Suppressor macrophage (primary cell): Measurements from ENCODE around the gene CFAP77.

Source experiments
- DNase-seq, 4 experiments: peaks; one replicate each; pipeline ENCODE4 v3.0.0-alpha.2; 2020 to 2022

The CFAP77 gene

DNA sequence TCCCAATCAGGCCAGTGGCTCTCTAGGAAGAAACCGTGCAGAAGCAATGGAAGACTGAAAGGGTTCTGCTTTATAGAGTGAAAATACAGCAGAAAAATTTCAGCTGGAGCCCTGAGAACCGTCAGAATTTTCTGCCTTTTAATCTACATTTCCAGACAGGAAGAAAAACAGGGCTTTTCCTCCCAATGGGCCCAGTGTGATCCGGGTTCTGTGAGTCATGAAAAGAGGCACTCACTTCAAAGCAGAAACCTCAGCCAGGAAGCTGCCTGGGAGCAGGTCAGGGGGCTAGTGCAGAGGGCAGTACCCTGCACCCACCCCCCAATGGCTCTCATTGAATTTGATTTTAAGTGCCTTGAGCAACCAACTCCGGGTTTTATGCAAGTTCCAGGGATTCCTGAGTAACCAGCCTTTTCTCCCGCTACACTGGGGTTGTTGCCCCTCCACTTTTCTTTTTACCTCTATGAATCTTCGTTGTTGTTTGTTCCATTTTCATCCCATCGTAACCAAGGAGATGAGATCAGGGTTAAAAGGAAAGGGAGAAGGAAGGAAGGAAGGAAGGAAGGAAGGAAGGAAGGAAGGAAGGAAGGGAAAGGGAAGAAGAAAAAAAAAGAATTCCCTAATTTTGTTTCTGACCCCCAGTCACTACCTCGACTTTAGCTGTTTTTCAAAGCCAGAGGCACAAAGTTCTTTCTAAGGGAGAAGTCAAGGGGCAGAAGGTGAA lies 173.7 kb downstream of the CFAP77 start:
- DNase-seq, result no peak

DNA sequence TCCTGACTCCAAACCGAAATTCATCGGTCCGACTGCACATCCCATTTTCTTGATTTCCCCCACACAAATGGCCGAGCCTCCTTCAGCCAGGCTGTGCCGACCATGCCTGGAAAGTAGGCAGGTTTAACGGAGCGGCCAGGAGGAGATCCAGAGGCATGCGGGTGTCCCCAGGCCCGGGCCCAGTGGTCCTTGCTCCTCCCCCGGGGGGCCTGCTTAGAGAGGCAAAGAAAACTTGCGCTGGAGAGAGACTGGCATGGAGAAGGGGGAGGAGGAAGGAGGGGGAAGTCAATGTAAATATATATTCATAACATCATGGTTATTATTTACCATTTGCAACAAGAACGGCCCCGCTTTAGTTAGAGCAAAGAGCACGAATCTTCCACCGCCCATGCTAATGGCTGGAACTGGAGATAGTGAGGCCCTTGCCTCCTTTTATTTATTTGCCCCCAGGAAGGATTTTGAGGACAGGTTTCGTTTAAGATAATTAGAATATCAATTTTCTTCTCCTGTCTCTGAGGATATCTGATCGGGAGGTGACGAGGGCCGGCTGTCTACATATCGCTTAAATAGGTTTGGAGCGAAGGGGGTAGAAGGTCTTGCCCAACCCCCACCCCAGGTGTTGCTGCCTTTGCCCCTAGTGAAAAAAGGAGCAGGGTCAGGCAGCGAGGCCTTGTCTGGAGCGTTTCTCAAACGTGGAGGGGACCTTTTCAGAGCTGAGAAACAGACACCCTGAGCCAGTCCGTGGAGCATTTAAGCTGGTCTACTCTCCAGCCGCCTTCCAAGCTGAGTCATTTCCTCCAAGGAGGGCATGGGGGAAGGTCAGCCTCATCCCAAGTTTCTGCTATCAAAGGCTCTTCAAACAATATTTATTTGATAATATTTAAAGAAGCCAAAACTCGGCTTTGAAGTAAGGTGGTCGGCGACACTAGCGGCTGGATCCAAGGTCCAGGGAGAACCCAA lies 174.9 kb downstream of the CFAP77 start:
- no peak for DNase-seq

DNA sequence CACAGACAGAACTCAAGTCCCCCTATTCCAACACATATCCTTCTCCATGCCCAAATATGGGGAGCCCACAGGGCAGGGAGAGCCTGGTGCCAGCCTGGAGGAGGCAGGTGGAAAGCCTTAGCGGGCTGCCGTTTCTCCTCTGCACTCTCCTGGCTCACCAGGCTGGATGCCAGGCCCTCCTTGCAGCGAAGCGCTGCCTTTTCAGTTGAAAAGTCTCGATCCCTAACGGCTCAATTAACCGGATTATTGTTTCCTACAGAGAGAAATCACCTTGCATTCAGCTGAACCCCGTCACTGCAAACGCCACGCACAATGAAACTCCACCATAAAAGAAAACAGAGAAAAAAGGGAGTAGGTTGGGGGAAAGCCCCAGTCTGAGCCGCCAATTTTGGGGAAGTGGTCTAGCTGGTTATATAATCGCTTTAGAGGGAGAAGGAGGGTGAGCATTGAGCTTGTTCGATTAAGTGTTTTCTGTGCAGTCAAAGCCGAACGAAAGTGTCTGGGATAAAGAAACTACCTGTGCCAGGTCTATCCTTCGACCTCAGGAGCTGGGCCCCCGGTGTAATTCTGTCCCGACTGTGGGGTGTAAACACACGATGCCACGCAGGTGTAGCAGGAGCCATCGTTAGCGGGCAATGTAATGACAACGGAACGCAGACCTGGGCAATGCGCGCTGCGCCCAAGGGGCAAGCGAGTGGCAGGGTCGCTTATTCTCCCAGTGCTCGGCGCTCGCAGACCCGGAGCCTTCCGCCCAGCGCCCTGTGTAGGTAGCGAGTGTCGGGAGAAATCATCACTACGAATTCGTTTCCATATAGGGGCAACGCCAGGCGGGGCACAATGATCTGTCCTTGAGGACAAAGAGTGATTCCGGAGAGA lies 176.2 kb downstream of the CFAP77 start:
- peak in 3 of 4 experiments; percentile 27 to 39 (median 30) for DNase-seq

DNA sequence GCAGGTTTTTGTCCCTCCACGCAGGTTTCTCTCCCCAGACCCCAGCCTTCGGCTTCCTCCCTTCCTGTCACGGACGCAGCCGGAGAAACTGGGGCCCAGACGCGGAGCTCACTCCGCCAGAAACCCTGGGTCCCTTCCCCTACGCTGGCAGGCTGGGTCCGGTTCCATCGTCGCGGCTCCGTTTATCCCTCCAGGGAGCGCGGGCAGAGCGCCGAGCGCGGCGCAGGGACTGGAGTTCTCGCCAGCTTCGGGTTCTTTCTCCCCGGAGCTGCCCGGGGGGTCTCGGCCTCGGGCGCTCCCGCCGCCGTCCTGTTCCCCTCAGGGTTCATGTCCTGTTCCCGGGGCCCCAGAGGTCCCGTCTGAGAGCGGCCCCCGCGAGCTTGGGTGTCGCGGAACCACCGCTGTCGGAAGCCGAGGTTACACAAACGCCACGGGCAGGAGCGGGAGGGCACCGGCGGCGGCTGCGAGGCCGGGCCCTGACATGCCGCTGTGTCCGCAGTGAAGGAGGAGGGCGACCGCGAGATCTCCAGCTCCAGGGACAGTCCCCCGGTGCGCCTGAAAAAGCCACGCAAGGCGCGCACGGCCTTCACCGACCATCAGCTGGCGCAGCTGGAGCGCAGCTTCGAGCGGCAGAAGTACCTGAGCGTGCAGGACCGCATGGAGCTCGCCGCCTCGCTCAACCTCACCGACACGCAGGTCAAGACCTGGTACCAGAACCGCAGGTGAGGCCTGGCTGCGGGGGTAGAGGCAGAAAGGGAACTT lies 177.0 kb downstream of the CFAP77 start:
- DNase-seq, result no peak

- no peak for DNase-seq
Observed at GRCh38 chr9:132587592-132587955, 177.6 kb downstream of the CFAP77 start.

GRCh38 chr9:132588098-132588497 lies 178.1 kb downstream of the CFAP77 start:
- no peak for DNase-seq

- DNase-seq, result no peak
Observed at GRCh38 chr9:132588501-132589147, 178.6 kb downstream of the CFAP77 start.

GRCh38 chr9:132589148-132590036 lies 179.4 kb downstream of the CFAP77 start:
- DNase-seq, result no peak

DNA sequence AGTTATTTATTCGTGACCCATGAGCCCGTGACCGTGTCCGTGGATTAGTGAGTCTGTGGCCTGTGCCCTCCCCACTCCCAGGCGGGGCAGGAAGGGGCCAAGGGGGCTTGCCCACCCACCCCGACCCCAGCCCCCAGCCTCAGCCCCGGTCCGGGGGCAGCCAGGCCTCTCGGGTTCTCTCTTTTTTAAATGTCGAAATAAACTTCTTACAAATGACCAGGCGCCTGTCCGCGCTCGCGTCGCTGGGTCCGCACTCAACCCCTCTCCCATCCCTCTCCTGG lies 180.0 kb downstream of the CFAP77 start:
- DNase-seq, result no peak

- no peak for DNase-seq
Observed at GRCh38 chr9:132590318-132591182, 180.5 kb downstream of the CFAP77 start.

DNA sequence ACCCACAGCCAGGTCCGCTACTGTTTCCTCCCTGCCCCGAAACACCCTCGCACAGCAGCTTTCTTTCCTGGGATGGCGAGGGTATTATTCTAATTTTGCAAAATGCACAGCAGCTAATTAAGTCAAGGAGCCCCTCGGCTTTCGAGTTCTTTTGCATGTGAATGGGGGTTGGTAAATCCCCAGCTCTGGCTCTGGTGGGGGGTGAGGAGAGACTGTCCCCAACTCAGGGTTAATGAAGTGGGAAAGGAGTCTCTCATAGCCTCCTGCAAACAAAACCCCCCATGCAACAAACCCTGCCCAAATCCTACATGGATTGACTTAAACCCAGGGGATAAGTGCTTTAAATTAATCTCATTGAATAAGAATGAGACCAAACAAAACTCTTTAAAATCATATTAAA lies 181.2 kb downstream of the CFAP77 start:
- DNase-seq, result no peak

DNA sequence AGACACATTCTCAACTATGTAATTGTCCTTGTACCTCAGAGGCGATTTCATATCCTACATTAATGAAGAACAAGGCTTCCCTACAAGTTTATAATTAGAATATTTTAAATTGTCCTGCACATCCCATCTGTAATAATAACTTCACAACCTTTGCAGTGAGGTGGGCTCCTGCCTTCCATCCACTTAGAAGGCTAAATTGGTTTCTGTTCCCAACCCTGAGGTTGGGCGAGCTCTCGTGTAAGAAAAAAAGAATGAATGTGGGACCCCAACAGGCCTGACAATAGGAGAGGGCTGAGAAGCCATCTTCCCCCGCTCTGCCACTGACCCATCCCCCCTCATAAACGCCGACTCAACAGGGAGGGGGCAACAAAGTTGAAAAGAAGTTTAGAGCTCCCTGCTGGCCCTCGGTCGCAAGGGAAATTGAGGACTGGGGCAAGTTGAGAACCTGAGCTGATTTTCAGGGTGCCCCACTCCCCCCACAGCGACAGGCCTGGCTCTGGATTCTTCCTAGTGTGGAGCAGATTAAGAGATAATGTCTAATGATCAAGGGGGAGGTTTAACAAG lies 181.8 kb downstream of the CFAP77 start:
- no peak for DNase-seq

- no peak for DNase-seq
Observed at GRCh38 chr9:132592451-132592850, 182.4 kb downstream of the CFAP77 start.

DNA sequence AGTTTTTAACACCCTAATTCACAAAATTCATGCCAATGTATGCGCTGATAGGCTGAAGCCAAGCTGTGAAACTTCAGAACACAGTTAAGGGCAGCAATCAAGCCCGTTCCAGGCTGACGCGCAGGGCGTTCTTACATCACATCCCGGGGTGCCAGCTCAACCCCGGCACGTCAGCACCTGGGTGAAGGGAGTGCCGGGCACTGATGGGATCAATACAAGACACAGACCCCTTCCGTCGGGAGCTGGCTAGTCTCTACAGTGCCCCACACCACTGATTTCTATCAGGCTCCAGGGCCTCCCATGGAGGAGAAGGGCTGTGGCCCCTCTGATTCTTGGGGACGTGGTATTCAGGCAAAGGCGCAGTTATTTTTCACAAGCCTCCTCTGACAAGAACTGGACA lies 184.4 kb downstream of the CFAP77 start:
- DNase-seq, result no peak

DNA sequence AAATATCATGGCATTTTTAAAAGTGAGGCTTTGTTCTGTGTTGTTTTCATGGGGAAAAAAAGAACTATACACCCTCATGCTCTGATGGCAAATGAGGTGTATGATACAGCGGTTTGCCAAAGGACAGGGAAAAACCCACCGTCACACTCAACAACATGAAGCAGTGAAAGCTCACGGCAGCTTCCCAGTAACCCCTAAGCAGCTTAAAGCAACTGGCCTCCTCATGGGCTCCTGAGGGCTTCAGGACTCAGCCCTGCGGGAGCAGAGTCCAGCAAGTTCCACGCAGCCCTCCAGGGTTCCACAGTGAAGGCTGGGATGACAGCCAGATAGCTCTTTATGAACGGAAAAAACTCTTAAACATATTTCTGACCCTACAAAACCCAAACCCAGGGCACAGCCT lies 185.3 kb downstream of the CFAP77 start:
- no peak for DNase-seq

DNA sequence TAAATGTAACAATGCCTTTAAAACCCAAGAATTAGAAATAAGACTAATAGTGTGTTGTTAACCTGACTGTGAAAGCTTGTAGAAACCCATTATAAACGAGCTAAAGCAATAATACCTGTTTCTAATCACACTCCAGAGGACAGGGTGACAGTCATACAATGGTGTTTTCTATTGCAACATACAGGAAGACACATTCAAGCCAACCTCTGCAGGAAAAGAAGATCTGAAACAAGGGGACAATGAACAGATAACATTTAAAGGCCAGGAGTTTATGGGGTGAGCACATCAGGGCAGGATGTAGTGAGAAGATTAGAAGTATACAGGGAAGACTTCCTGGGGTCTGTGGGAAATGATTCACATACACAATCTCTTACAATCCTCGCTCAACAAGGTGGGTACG lies 186.2 kb downstream of the CFAP77 start:
- DNase-seq, result no peak

DNA sequence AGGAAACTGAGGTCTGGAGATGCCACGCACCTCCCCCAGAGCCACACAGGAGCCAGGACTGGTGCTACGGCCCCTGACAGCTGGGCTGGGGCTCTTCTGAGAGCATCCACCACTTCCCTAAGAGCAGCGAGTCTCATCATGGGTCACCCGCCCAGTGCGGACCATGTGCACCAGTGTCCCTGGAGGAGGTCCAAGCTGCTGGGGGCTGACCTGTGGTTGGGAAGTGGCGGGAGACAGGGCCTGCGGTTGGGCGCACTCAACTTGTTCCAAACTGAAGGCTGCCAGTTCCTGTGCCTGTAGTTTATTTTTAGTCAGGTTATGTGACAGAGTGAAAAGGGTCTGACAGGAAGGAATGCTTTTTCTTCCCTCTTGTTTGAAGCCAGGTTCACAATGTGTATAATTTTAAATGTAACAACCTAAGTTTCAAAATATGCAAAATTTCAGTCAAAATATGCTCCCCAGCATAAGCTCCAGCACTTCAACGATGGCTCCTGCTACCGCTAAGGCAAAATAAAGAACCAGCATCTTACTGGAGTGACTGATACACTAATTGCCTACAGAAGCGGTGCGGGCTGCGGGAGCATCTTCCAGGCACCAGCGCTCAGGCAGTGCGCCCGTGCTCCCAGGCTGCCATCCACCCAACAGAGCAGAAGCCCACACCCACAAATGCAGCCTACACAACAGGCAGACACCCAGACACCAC lies 187.2 kb downstream of the CFAP77 start:
- peak; percentile 44 to 63 (median 55) for DNase-seq

GRCh38 chr9:132600326-132600984 lies 190.4 kb downstream of the CFAP77 start:
- no peak for DNase-seq
